IPS-18c (cell line): ENCODE data around the gene ADGRG1.

ENCODE experiments used
- H3K4me3 ChIP-seq: 2 replicates; pipeline ENCODE4 v1.7.0; 2013; ENCODE audit warnings: low read depth, mild to moderate bottlenecking, low read length, moderate library complexity; ENCODE audit not compliant: insufficient read depth
- H3K9me3 ChIP-seq: one replicate; pipeline ENCODE4 v1.6.1; 2013; ENCODE audit warnings: mild to moderate bottlenecking, low read length, moderate library complexity; ENCODE audit not compliant: control insufficient read depth, insufficient read depth

Gene ADGRG1

GRCh38 chr16:57615813-57616212, 12.6 kb upstream of the ADGRG1 start:
- H3K4me3 ChIP-seq, result no peak overlapping the region
- no peaks in the 10 kb centered on the region for H3K9me3 ChIP-seq

GRCh38 chr16:57616241-57616640, 12.2 kb upstream of the ADGRG1 start:
- Histone ChIP-seq H3K9me3 (no peaks in the 10 kb centered on the region), H3K4me3 (no peak overlapping the region)

- Histone ChIP-seq H3K9me3 (no peaks in the 10 kb centered on the region), H3K4me3 (no peak overlapping the region)
These were observed 11.6 kb upstream of the ADGRG1 start for GRCh38 chr16:57616876-57617275.

- H3K9me3 ChIP-seq, result no peaks in the 10 kb centered on the region
- no peak overlapping the region for H3K4me3 ChIP-seq
These were observed 10.8 kb upstream of the ADGRG1 start for GRCh38 chr16:57617604-57618111.

- no peaks in the 10 kb centered on the region for H3K9me3 ChIP-seq
- H3K4me3 ChIP-seq, result no peak overlapping the region
These were observed 9.9 kb upstream of the ADGRG1 start for GRCh38 chr16:57618296-57619132.

GRCh38 chr16:57619133-57619605, 9.3 kb upstream of the ADGRG1 start:
- no peak overlapping the region for H3K4me3 ChIP-seq
- H3K9me3 ChIP-seq, result no peaks in the 10 kb centered on the region

GRCh38 chr16:57619606-57620334, 8.7 kb upstream of the ADGRG1 start:
- no peak overlapping the region for H3K4me3 ChIP-seq
- H3K9me3 ChIP-seq, result no peaks in the 10 kb centered on the region

GRCh38 chr16:57620335-57621231, 7.8 kb upstream of the ADGRG1 start:
- no peak overlapping the region for H3K4me3 ChIP-seq

GRCh38 chr16:57621521-57622271, 6.7 kb upstream of the ADGRG1 start:
- Histone ChIP-seq H3K4me3 (no peak overlapping the region), H3K9me3 (no peaks in the 10 kb centered on the region)

More at GRCh38 chr16:57620335-57621231, 7.8 kb upstream of the ADGRG1 start:
- H3K9me3 ChIP-seq, result no peaks in the 10 kb centered on the region

- no peak overlapping the region for H3K4me3 ChIP-seq
These were observed 5.8 kb upstream of the ADGRG1 start for GRCh38 chr16:57622361-57623250.

GRCh38 chr16:57623251-57624043, 5.0 kb upstream of the ADGRG1 start:
- Histone ChIP-seq H3K4me3 (no peak overlapping the region), H3K9me3 (no peaks in the 10 kb centered on the region)

More at GRCh38 chr16:57622361-57623250, 5.8 kb upstream of the ADGRG1 start:
- H3K9me3 ChIP-seq, result no peaks in the 10 kb centered on the region

GRCh38 chr16:57624044-57624688, 4.3 kb upstream of the ADGRG1 start:
- H3K9me3 ChIP-seq, result no peaks in the 10 kb centered on the region
- no peak overlapping the region for H3K4me3 ChIP-seq

- Histone ChIP-seq H3K9me3 (no peaks in the 10 kb centered on the region), H3K4me3 (no peak overlapping the region)
These were observed 3.5 kb upstream of the ADGRG1 start for GRCh38 chr16:57624806-57625500.
